Measurements from ENCODE around the gene PAQR5.
A peak's percentile ranks its signal among the peaks of the same experiment; 100 is the strongest.

DNA sequence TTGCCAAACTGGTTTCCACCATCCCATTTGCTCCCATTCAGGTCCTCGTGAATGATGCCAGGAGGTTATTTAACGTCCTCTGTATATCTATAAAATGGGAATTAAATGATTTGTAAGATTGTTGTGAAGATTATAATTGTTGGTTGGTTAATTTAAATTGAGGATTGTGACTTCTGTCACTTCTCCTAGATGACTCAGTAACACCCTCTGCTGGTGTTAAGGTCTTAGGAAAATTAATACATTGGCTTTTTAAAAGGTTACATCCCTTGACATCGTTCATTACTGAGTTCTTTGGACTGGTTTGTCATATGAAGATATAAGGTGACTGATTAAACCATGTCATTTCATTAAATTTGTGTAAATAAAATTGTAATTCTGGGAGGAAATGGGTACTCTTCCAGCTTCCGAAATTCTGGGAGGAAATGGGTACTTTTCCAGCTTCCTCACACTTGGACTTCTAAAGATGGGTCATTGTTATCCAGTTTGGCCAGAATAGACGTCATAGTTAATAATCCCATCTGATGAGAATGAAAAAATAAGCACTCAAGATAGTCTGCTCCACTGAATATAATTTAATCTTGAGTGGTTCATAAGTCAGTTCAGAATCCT lies 33.3 kb upstream of the PAQR5 start:
- TF ChIP-seq, protein P1, sequence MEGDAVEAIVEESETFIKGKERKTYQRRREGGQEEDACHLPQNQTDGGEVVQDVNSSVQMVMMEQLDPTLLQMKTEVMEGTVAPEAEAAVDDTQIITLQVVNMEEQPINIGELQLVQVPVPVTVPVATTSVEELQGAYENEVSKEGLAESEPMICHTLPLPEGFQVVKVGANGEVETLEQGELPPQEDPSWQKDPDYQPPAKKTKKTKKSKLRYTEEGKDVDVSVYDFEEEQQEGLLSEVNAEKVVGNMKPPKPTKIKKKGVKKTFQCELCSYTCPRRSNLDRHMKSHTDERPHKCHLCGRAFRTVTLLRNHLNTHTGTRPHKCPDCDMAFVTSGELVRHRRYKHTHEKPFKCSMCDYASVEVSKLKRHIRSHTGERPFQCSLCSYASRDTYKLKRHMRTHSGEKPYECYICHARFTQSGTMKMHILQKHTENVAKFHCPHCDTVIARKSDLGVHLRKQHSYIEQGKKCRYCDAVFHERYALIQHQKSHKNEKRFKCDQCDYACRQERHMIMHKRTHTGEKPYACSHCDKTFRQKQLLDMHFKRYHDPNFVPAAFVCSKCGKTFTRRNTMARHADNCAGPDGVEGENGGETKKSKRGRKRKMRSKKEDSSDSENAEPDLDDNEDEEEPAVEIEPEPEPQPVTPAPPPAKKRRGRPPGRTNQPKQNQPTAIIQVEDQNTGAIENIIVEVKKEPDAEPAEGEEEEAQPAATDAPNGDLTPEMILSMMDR (IDR thresholded peaks at IDR 0.05; ENCODE audit: insufficient read depth, low read length, poor library complexity, severe bottlenecking), result peak; percentile 27
- no peak for TF ChIP-seq EZH2phosphoT487 (conservative IDR thresholded peaks at IDR 0.05; ENCODE audit: low read length)
